ENCODE results near the gene TNIP2.

- no peak for TF ChIP-seq EZH2 (IDR thresholded peaks at IDR 0.05; ENCODE audit: insufficient read depth, poor library complexity, severe bottlenecking)
- no peak for TF ChIP-seq EZH2phosphoT487 (IDR thresholded peaks at IDR 0.05; ENCODE audit: insufficient read depth, low read depth)
Measured at GRCh38 chr4:2788532-2789103, 32.5 kb upstream of the TNIP2 start.
